Colonic mucosa (tissue), 4 donors: ENCODE results near the gene DHX40. TPM values are rescaled to one million over a fixed set of nuclear protein-coding genes. Genes with fewer than 3 reads are reported as not detected.
A peak's percentile ranks its signal among the peaks of the same experiment; 100 is the strongest.
"Not testable (repeated sequence)": the region's sequence is repeated elsewhere in the genome, so short reads cannot be mapped to it uniquely, and the experiment has no call there.

Experiments used
- DNase-seq: peaks from one replicate; pipeline ENCODE4 v3.0.0-alpha.2; 2020
- H3K27ac ChIP-seq: fragments of 200-600 bp; one replicate; pipeline ENCODE4 v1.8.0; 2021
- H3K27me3 ChIP-seq: fragments of 200-600 bp; one replicate; pipeline ENCODE4 v1.8.0; 2021
- H3K36me3 ChIP-seq: fragments of 200-600 bp; one replicate; pipeline ENCODE4 v1.8.0; 2021
- H3K4me1 ChIP-seq: fragments of 200-600 bp; one replicate; pipeline ENCODE4 v1.8.0; 2021; ENCODE audit warnings: mild to moderate bottlenecking
- H3K4me3 ChIP-seq: fragments of 200-600 bp; one replicate; pipeline ENCODE4 v1.8.0; 2021
- H3K9ac ChIP-seq, 2 donors: one replicate each; pipeline ENCODE4 v1.7.0; 2013; ENCODE audit warnings: control low read depth in 2 of 2, low read depth in 2 of 2, low read length in 2 of 2
- H3K9me3 ChIP-seq: fragments of 200-600 bp; one replicate; pipeline ENCODE4 v1.8.0; 2021
- intact Hi-C: fragments of 100-400 bp; cut with DNase I; formaldehyde crosslinking; loops from one replicate; pipeline ENCODE4 v1.14.1; 2022
- total RNA-seq, 2 donors: library from RNA; stranded (reverse); fragmentation: NEBNext Ultra II Directional in 1 of 2; extraction: Animal tissue kit (Norgen Biotek cat#: 25700) in 1 of 2; gene quantifications; one replicate each; pipeline ENCODE4 v1.2.1, GENCODE V29; 2021
- TF ChIP-seq, protein P1 (sequence below): fragments of 200-600 bp; IDR thresholded peaks from one replicate; pipeline ENCODE4 v1.8.0; 2022; ENCODE audit warnings: antibody characterized with exemption, mild to moderate bottlenecking
- donor health status: healthy.
- donor health status: DM: no; HTN: no; CAD: no.
- donor health status: DM: no; HTN: no; CAD: no.

Gene DHX40
- total RNA-seq, 2 donors from 2014 or later = 15.2 to 22.7 TPM

DNA sequence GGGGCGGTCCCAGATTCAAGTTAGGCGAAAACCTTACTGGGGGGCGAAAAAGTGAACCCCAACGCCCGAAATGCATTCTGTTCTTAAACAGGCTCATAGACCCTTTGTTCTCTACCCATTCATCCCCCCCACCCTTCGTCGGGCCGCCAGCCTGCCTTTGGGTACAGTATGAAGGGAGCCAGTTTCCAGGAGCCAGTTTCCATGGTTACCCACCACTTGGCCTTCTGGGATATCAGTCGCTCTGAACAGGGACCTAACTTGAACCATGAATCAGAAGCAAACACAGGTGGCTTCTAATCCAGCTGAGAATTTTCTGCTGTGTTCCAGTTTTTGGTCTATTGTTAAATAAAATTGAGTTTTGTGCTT, 532 bp downstream of the DHX40 start:
- peak; percentile 75 for DNase-seq
- Histone ChIP-seq H3K4me1 (no peaks in the 10 kb centered on the region), H3K36me3 (no peaks in the 10 kb centered on the region)

DNA sequence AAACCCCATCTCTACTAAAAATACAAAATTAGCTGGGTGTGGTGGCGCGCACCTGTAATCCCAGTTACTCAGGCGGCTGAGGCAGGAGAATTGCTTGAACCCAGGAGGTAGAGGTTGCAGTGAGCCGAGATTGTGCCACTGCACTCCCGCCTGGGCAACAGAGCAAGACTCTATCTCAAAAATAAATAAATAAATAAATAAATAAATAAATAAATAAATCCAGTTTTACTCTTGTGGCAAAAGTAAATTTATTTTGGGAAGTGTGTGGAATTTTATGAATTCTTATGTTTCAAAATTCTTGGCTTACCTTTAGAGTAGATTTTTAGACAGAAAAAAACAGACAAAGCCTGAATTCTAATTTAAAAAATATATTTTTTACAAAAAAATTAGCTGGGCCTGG, 3.7 kb downstream of the DHX40 start:
- H3K9me3 ChIP-seq, H3K36me3 ChIP-seq, H3K27ac ChIP-seq, DNase-seq, H3K9ac ChIP-seq, H3K4me3 ChIP-seq, H3K27me3 ChIP-seq, intact Hi-C loops, H3K4me1 ChIP-seq: not testable (repeated sequence)

More for the DNA sequence above, 532 bp downstream of the DHX40 start:
- Histone ChIP-seq H3K4me3 (peak overlapping the region; percentile 86), H3K9me3 (no peaks in the 10 kb centered on the region), H3K9ac (peak overlapping the region; percentile 89 to 98), H3K27ac (peak overlapping the region; percentile 73), H3K27me3 (no peaks in the 10 kb centered on the region)
- intact Hi-C loops = no loop called here
- TF ChIP-seq, protein P1, sequence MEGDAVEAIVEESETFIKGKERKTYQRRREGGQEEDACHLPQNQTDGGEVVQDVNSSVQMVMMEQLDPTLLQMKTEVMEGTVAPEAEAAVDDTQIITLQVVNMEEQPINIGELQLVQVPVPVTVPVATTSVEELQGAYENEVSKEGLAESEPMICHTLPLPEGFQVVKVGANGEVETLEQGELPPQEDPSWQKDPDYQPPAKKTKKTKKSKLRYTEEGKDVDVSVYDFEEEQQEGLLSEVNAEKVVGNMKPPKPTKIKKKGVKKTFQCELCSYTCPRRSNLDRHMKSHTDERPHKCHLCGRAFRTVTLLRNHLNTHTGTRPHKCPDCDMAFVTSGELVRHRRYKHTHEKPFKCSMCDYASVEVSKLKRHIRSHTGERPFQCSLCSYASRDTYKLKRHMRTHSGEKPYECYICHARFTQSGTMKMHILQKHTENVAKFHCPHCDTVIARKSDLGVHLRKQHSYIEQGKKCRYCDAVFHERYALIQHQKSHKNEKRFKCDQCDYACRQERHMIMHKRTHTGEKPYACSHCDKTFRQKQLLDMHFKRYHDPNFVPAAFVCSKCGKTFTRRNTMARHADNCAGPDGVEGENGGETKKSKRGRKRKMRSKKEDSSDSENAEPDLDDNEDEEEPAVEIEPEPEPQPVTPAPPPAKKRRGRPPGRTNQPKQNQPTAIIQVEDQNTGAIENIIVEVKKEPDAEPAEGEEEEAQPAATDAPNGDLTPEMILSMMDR = no peak

DNA sequence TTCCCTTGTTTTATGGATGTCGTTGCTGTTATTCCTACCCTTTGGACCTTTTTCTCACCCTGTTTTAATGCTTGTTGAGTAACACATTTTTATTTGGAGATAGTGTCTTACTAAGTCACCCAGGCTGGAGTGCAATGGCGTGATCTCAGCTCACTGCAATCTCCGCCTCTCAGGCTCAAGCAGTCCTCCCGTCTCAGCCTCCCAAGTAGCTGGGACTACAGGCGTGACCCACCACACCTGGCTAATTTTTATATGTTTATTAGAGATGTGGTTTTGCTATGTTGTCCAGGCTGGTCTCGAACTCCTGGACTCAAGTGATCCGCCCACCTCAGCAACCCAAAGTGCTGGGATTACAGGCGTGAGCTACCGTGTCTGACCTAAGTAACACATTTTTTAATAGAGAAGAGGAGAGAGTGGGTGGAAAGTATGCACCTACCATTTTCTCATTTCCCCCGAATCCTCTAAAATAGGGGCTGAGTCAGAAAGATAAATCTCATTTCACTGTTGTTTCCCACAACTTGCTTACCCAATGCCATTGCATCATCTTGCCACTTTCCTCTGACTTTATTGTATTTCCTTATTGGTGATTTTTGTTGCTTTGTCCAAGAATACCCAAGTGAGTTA, 7.0 kb downstream of the DHX40 start:
- no peak overlapping the region for H3K4me3 ChIP-seq
- H3K4me1 ChIP-seq = no peaks in the 10 kb centered on the region

DNA sequence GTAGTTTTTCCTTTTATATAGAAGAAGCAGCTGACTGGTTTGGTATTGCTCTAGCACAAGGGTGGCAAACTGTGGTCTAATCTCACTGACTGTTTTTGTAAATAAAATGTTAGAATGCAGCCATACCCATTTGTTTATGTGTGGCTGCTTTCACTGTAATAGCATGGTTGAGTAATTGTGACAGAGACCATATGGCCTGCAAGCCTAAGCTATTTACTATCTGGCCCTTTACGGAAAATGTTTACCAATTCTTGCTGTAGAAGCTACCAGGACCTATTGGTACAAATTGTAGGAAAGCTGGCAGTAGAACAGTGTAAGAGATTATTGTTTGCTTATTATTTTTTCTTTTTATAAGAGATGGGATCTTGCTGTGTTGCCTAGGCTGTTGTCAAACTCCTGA, 18.8 kb downstream of the DHX40 start:
- H3K4me3 ChIP-seq, H3K9me3 ChIP-seq, H3K4me1 ChIP-seq, H3K9ac ChIP-seq, DNase-seq, H3K36me3 ChIP-seq, H3K27me3 ChIP-seq, H3K27ac ChIP-seq, intact Hi-C loops: not testable (repeated sequence)

More for the DNA sequence above, 7.0 kb downstream of the DHX40 start:
- Histone ChIP-seq H3K9me3 (no peaks in the 10 kb centered on the region), H3K27ac (no peak overlapping the region), H3K36me3 (no peaks in the 10 kb centered on the region), H3K9ac (no peak overlapping the region), H3K27me3 (no peaks in the 10 kb centered on the region)
- intact Hi-C loops = no loop called here
- no peak for DNase-seq
- TF ChIP-seq, protein P1 = no peak

DNA sequence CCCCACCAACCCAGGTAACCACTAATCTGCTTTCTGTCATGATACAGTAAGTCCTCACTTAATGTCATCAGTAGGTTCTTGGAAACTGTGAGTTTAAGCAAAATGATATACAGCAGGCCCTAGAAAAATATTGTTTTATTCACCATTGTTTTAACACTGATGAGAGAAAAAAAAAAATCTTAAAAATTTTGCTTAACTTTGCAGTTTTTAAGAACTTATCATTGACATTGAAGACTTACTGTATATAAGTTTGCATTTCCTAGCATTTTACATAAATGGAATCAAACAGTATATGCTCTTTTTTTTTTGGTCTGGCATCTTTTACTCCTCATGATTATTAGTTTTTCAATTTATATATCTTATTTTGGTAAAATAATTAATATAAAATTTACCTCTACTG, 34.8 kb downstream of the DHX40 start:
- H3K9ac ChIP-seq = no peak overlapping the region
- H3K9me3 ChIP-seq = no peaks in the 10 kb centered on the region
- no peaks in the 10 kb centered on the region for H3K4me1 ChIP-seq
- no peaks in the 10 kb centered on the region for H3K27me3 ChIP-seq
- intact Hi-C loops = no loop called here
- no peak overlapping the region for H3K27ac ChIP-seq
- no peaks in the 10 kb centered on the region for H3K36me3 ChIP-seq
- H3K4me3 ChIP-seq = no peak overlapping the region
- no peak for DNase-seq
- TF ChIP-seq, protein P1 = no peak

DNA sequence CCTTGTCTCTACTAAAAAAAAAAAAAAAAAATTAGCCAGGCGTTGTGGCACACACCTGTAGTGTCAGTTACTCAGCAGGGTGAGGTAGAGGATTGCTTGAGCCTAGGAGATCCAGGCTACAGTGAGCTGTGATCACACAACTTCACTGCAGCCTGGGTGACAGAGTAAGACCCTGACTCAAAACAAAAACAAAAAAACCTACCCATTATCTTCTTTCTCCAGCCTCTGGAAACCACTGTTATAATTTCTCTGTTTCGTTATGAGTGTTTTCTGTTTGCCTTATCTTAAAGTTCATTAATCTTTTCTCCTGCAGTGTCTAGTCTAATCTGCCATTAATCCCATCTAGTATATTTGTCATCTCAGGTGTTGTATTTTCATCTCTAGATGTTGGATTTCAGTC, 35.7 kb downstream of the DHX40 start:
- intact Hi-C loops = no loop called here

More for the DNA sequence above, 35.7 kb downstream of the DHX40 start:
- Histone ChIP-seq H3K9ac (no peak overlapping the region), H3K9me3 (no peaks in the 10 kb centered on the region), H3K27ac (no peak overlapping the region), H3K27me3 (no peaks in the 10 kb centered on the region), H3K4me3 (no peak overlapping the region), H3K4me1 (no peaks in the 10 kb centered on the region), H3K36me3 (no peaks in the 10 kb centered on the region)
- no peak for DNase-seq
- TF ChIP-seq, protein P1 = no peak
